Mesodermal cell (in vitro differentiated cells): Measurements from ENCODE around the gene PAX4.

ENCODE experiments used
- H3K27ac ChIP-seq: 2 replicates; pipeline ENCODE4 v1.7.0; 2013; ENCODE audit warnings: mild to moderate bottlenecking, low read depth, low read length, moderate library complexity; ENCODE audit not compliant: severe bottlenecking
- H3K36me3 ChIP-seq: 2 replicates; pipeline ENCODE4 v1.7.1; 2013; ENCODE audit warnings: mild to moderate bottlenecking, low read length, moderate library complexity; ENCODE audit not compliant: control insufficient read depth, insufficient read depth
- H3K4me1 ChIP-seq: one replicate; pipeline ENCODE4 v1.7.1; 2013; ENCODE audit warnings: mild to moderate bottlenecking, low read length; ENCODE audit not compliant: insufficient read depth, control insufficient read depth, poor library complexity, severe bottlenecking
- H3K4me3 ChIP-seq: 2 replicates; pipeline ENCODE4 v1.7.0; 2013; ENCODE audit warnings: low read length, control low read depth, mild to moderate bottlenecking; ENCODE audit not compliant: insufficient read depth, poor library complexity, severe bottlenecking; ENCODE audit errors: extremely low read depth
- H3K9me3 ChIP-seq: 2 replicates; pipeline ENCODE4 v1.7.1; 2013; ENCODE audit warnings: mild to moderate bottlenecking, low read length, moderate library complexity; ENCODE audit not compliant: control insufficient read depth
- WGBS, 2 experiments: methylation state at CpG; one replicate each; pipeline ENCODE4 v1.1.5; 2013; ENCODE audit warnings: missing lambda C conversion rate in 2 of 2; ENCODE audit not compliant: insufficient coverage in 2 of 2; 5-methylcytosine and 5-hydroxymethylcytosine counted together

PAX4 gene

DNA sequence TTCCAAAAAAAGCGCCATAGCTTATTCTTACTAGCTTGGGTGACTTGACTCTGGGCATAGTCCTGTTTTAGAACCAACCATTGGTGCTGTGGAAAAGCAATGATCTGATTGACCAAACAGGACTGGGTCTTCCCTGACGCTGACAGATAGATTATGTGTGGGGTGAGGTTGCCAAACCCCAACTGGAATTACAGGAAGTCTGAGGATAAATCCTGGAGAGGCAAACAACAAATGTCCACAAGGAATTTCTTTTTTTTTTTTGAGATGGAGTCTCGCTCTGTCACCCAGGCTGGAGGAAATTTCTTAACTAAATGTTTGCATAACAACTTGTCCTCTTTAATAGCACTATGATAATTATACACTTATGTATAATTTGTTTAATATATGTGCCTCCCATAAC, 51.7 kb downstream of the PAX4 start:
- Histone ChIP-seq H3K27ac (no peak overlapping the region), H3K4me3 (no peak overlapping the region), H3K4me1 (no peaks in the 10 kb centered on the region), H3K36me3 (no peaks in the 10 kb centered on the region), H3K9me3 (peaks cover 7% of the 10 kb centered on the region)
- WGBS, 2 experiments = 92 to 100% methylated on average over 1 of the region's 3 CpGs
